Naive thymus-derived CD4-positive, alpha-beta T cell (primary cell): ENCODE measurements around the gene ATP1A3. TPM values are rescaled to one million over a fixed set of nuclear protein-coding genes. Genes with fewer than 3 reads are reported as not detected.
A peak's percentile ranks its signal among the peaks of the same experiment; 100 is the strongest.
"Not testable (repeated sequence)": the region's sequence is repeated elsewhere in the genome, so short reads cannot be mapped to it uniquely, and the experiment has no call there.

Source experiments
- ATAC-seq: fragments of 150-1000 bp; cut with Tn5 transposase; 2 replicates; pipeline ENCODE4 v1.10.0; 2021; ENCODE audit warnings: mild to moderate bottlenecking, moderate library complexity
- CTCF ChIA-PET: fragments of 350-600 bp; sonication (Branson Sonifier 250); formaldehyde crosslinking; loops from one replicate; lab custom pipeline; 2021; ENCODE audit warnings: antibody characterized with exemption; lab: Charles Lee
- POLR2A ChIA-PET: fragments of 350-600 bp; sonication (Branson Sonifier 250); formaldehyde crosslinking; loops from one replicate; lab custom pipeline; 2021; ENCODE audit warnings: antibody characterized with exemption, inconsistent platforms; lab: Charles Lee
- DNase-seq, 9 donors: peaks; one replicate each; pipeline versions ENCODE4 v3.0.0 to v3.0.0-alpha.2; 2020 to 2022; ENCODE audit warnings: mixed read lengths in 1 of 9
- H3K27ac ChIP-seq: one replicate; pipeline ENCODE4 v1.7.0; 2013; ENCODE audit warnings: mild to moderate bottlenecking, low read depth, low read length, moderate library complexity
- H3K27me3 ChIP-seq, 2 donors: one replicate each; pipeline ENCODE4 v1.7.0; 2013; ENCODE audit warnings: low read length in 2 of 2, mild to moderate bottlenecking in 2 of 2, moderate library complexity in 2 of 2; ENCODE audit not compliant: control insufficient read depth in 2 of 2, insufficient read depth in 2 of 2
- H3K36me3 ChIP-seq, 3 experiments: 1 replicate in 2 of 3; 2 replicates in 1 of 3; pipeline ENCODE4 v1.7.0; 2013; ENCODE audit warnings: low read length in 3 of 3, mild to moderate bottlenecking in 3 of 3, moderate library complexity in 1 of 3; ENCODE audit not compliant: insufficient read depth in 3 of 3, control insufficient read depth in 2 of 3
- H3K4me1 ChIP-seq, 2 donors: one replicate each; pipeline ENCODE4 v1.7.0; 2013; ENCODE audit warnings: low read length in 2 of 2, mild to moderate bottlenecking in 2 of 2, moderate library complexity in 1 of 2; ENCODE audit not compliant: control insufficient read depth in 2 of 2, insufficient read depth in 2 of 2
- H3K4me3 ChIP-seq: 2 replicates; pipeline ENCODE4 v1.7.0; 2013; ENCODE audit warnings: mild to moderate bottlenecking, low read length
- H3K9me3 ChIP-seq, 3 experiments: 1 replicate in 2 of 3; 2 replicates in 1 of 3; pipeline ENCODE4 v1.7.0; 2013; ENCODE audit warnings: low read length in 3 of 3; ENCODE audit not compliant: control insufficient read depth in 2 of 3
- H3K27ac Mint-ChIP-seq, 9 donors: one replicate each; pipeline ENCODE4 v1.8.0; 2020 to 2022; ENCODE audit warnings: mixed read lengths in 9 of 9, mild to moderate bottlenecking in 8 of 9, moderate library complexity in 5 of 9, inconsistent platforms in 2 of 9
- H3K27me3 Mint-ChIP-seq, 5 donors: one replicate each; pipeline ENCODE4 v1.8.0; 2021 to 2022; ENCODE audit warnings: mixed read lengths in 5 of 5, mild to moderate bottlenecking in 1 of 5
- H3K36me3 Mint-ChIP-seq, 5 donors: one replicate each; pipeline ENCODE4 v1.8.0; 2020 to 2022; ENCODE audit warnings: mixed read lengths in 5 of 5, mild to moderate bottlenecking in 3 of 5, inconsistent platforms in 1 of 5
- H3K4me1 Mint-ChIP-seq, 7 donors: one replicate each; pipeline ENCODE4 v1.8.0; 2020 to 2022; ENCODE audit warnings: mixed read lengths in 7 of 7, mild to moderate bottlenecking in 3 of 7, inconsistent platforms in 1 of 7
- H3K4me3 Mint-ChIP-seq, 10 donors: one replicate each; pipeline ENCODE4 v1.8.0; 2020 to 2022; ENCODE audit warnings: mild to moderate bottlenecking in 10 of 10, mixed read lengths in 10 of 10, moderate library complexity in 6 of 10, inconsistent platforms in 2 of 10
- H3K9me3 Mint-ChIP-seq, 11 donors: one replicate each; pipeline ENCODE4 v1.8.0; 2020 to 2022; ENCODE audit warnings: mixed read lengths in 11 of 11, mild to moderate bottlenecking in 4 of 11, inconsistent platforms in 1 of 11, moderate library complexity in 1 of 11
- intact Hi-C, 2 donors: fragments of 100-400 bp; cut with micrococcal nuclease; formaldehyde crosslinking; loops; one replicate each; pipeline ENCODE4 v1.15.1; 2023
- polyA plus RNA-seq, 2 donors: library from polyadenylated mRNA; unstranded; fragments of 300-500 nt; fragmentation: Illumina TruSeq; gene quantifications; one replicate each; pipeline ENCODE4 v1.2.3, GENCODE V29; 2021
- total RNA-seq, 6 experiments: library from RNA in 5 of 6; stranded (reverse) in 5 of 6; gene quantifications; 1 replicate in 5 of 6; 2 replicates in 1 of 6; pipeline ENCODE4 v1.2.3 and lab custom pipeline; 2021 to 2026

The ATP1A3 gene
- total RNA-seq (1 to 10 TPM; 1.3 to 5.0 (median 2.9) TPM), polyA plus RNA-seq (1 to 10 TPM in 1 of 2 donors, under 1 TPM in 1; 0.54 to 2.7 TPM), total RNA-seq (lab: John Stamatoyannopoulos, UW) (0.40 reads per million)

GRCh38 chr19:41993612-41994483 is at the start of gene ATP1A3:
Gene ATP1A3 (minus strand): TSS chr19:41994230. CDS start chr19:41994076, 154 bp downstream.
- no peaks in the 10 kb centered on the region for H3K9me3 ChIP-seq
- ChIA-PET POLR2A (no interaction called here), CTCF (no interaction called here)
- peak; percentile 86 for ATAC-seq
- peak within 1 kb of the TSS; percentile 23 for H3K27ac ChIP-seq
- peaks cover 33 to 48% (median 35%) of the 10 kb centered on the region in 5 donors for H3K27me3 Mint-ChIP-seq
- H3K4me3 ChIP-seq = peak within 1 kb of the TSS; percentile 74
- H3K4me1 Mint-ChIP-seq = peaks cover 18 to 42% (median 38%) of the 10 kb centered on the region in 7 donors
- DNase-seq = peak; percentile 21 to 69 (median 53)
- H3K27ac Mint-ChIP-seq = peak within 1 kb of the TSS in 7 of 9 donors; percentile 24 to 82 (median 51)
- H3K36me3 Mint-ChIP-seq = peaks cover 0 to 15% (median 0%) of the 10 kb centered on the region in 5 donors
- H3K27me3 ChIP-seq = peaks cover 3 to 16% of the 10 kb centered on the region in 2 donors
- peaks cover 6 to 12% of the 10 kb centered on the region in 2 donors for H3K4me1 ChIP-seq
- intact Hi-C loops = loop anchor here (1.0 to 5.0 kb wide), 3 partner anchors 35 to 81 kb away; partner anchors contain the start of gene RABAC1 (in 2 of the 2)
- peaks cover 0 to 9% (median 0%) of the 10 kb centered on the region in 11 donors for H3K9me3 Mint-ChIP-seq
- no peaks in the 10 kb centered on the region for H3K36me3 ChIP-seq
- peak within 1 kb of the TSS; percentile 79 to 92 (median 87) for H3K4me3 Mint-ChIP-seq

GRCh38 chr19:42042455-42043170 is 48.6 kb upstream of the ATP1A3 start:
- Mint-ChIP-seq H3K27me3 (peaks cover 0 to 5% (median 2%) of the 10 kb centered on the region in 5 donors), H3K27ac (no peak overlapping the region), H3K4me3 (no peak overlapping the region), H3K4me1 (no peaks in the 10 kb centered on the region), H3K9me3 (no peaks in the 10 kb centered on the region), H3K36me3 (no peaks in the 10 kb centered on the region)
- Histone ChIP-seq H3K36me3 (no peaks in the 10 kb centered on the region), H3K9me3 (no peaks in the 10 kb centered on the region), H3K27ac (no peak overlapping the region), H3K4me3 (no peak overlapping the region), H3K4me1 (no peaks in the 10 kb centered on the region), H3K27me3 (no peaks in the 10 kb centered on the region)
- CTCF ChIA-PET = interaction anchor here (0.7 kb wide), 1 partner anchor 61 kb away, joined by 4 read pairs; no protein-coding TSS in a partner anchor
- intact Hi-C loops = no loop called here
- DNase-seq (no peak), ATAC-seq (no peak)
- POLR2A ChIA-PET = no interaction called here

DNA sequence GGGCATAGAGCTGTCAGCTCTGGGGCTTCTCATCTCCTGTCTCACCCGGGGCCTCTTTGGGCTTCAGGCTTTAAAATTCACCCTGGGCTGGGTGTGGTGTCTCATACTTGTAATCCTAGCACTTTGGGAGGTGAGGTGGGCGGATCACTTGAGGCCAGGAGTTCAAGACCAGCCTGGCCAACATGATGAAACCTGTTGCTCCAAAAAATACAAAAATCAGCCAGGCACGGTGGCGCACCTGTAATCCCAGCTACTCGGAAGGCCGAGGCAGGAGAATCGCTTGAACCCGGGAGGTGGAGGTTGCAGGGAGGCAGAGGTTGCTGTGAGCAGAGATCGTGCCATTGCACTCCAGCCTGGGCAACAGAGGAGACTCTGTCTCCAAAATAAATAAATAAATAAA is 46.5 kb upstream of the ATP1A3 start:
- not testable (repeated sequence) for ATAC-seq, H3K27me3 Mint-ChIP-seq, H3K27ac Mint-ChIP-seq

DNA sequence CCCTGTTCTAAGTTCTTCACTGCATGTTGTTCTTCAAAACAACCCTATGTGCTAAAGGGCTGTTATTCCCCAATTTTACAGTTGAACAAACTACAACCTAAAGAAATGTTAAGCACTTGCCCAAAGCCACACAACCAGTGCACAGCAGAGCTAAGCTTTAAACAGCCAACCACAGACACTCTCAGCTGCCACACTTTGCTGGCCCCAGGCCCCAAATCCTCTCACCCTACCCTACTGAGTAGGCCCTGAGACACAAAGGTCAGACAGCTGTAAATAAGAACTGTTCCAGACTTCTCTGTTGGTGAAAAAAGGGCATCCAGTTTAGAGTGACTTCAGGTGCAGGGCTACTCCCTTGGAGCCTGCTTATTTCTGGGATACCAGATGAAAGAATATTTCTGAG is 46.0 kb upstream of the ATP1A3 start:
- DNase-seq (no peak), ATAC-seq (no peak)
- Mint-ChIP-seq H3K4me1 (peaks cover 0 to 1% (median 0%) of the 10 kb centered on the region in 7 donors), H3K9me3 (no peaks in the 10 kb centered on the region), H3K36me3 (no peaks in the 10 kb centered on the region), H3K4me3 (no peak overlapping the region), H3K27me3 (peaks cover 0 to 2% (median 0%) of the 10 kb centered on the region in 5 donors), H3K27ac (no peak overlapping the region)
- Histone ChIP-seq H3K27me3 (no peaks in the 10 kb centered on the region), H3K9me3 (no peaks in the 10 kb centered on the region), H3K36me3 (no peaks in the 10 kb centered on the region), H3K4me3 (no peak overlapping the region), H3K27ac (no peak overlapping the region), H3K4me1 (no peaks in the 10 kb centered on the region)
- intact Hi-C loops = no loop called here
- POLR2A ChIA-PET = no interaction called here
- CTCF ChIA-PET = no interaction called here

More for the DNA sequence above, 46.5 kb upstream of the ATP1A3 start:
- H3K27me3 ChIP-seq, CTCF ChIA-PET, H3K36me3 ChIP-seq, POLR2A ChIA-PET, H3K9me3 Mint-ChIP-seq, H3K36me3 Mint-ChIP-seq, H3K4me1 Mint-ChIP-seq, H3K9me3 ChIP-seq, H3K4me3 ChIP-seq, H3K4me1 ChIP-seq, DNase-seq, H3K4me3 Mint-ChIP-seq, intact Hi-C loops, H3K27ac ChIP-seq: not testable (repeated sequence)

- Mint-ChIP-seq H3K36me3 (no peaks in the 10 kb centered on the region), H3K4me3 (no peak overlapping the region), H3K4me1 (peaks cover 0 to 8% (median 0%) of the 10 kb centered on the region in 7 donors), H3K27me3 (no peaks in the 10 kb centered on the region), H3K9me3 (no peaks in the 10 kb centered on the region), H3K27ac (no peak overlapping the region)
- ATAC-seq (no peak), DNase-seq (no peak)
- no peaks in the 10 kb centered on the region for H3K4me1 ChIP-seq
- H3K27me3 ChIP-seq = no peaks in the 10 kb centered on the region
- intact Hi-C loops = loop anchor here in 1 of 2 donors (10.0 kb wide), 1 partner anchor 56 kb away; no protein-coding TSS in a partner anchor
- ChIA-PET POLR2A (no interaction called here), CTCF (no interaction called here)
- no peak overlapping the region for H3K4me3 ChIP-seq
- no peak overlapping the region for H3K27ac ChIP-seq
- H3K9me3 ChIP-seq = no peaks in the 10 kb centered on the region
- no peaks in the 10 kb centered on the region for H3K36me3 ChIP-seq
Measured at GRCh38 chr19:42038666-42039065, 44.6 kb upstream of the ATP1A3 start.

DNA sequence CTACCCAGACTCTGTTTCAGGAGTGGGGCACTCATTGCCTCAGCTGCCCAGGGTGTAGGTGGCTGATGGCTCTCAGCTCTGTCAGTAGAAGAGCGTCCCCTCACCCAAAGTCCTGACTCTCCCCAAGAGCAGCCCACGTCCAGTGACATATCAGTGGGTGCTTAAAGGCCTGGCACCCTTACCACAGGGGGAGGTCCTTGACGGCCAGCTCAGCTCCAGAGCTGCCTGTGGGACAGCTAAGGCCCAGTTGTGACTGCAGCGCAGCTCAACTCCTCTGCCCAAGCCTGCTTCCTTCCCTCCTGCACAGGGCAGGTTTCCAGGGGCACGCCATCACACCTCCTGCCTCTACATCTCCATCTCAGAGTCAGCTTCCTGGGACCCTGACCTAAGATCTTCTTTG is 43.6 kb upstream of the ATP1A3 start:
- Histone ChIP-seq H3K4me3 (no peak overlapping the region), H3K9me3 (no peaks in the 10 kb centered on the region), H3K4me1 (no peaks in the 10 kb centered on the region), H3K27me3 (no peaks in the 10 kb centered on the region), H3K36me3 (no peaks in the 10 kb centered on the region), H3K27ac (no peak overlapping the region)
- ATAC-seq (no peak), DNase-seq (no peak)
- intact Hi-C loops = loop anchor here in 1 of 2 donors (10.0 kb wide), 1 partner anchor 57 kb away; no protein-coding TSS in a partner anchor
- peaks cover 0 to 8% (median 0%) of the 10 kb centered on the region in 7 donors for H3K4me1 Mint-ChIP-seq
- ChIA-PET POLR2A (no interaction called here), CTCF (no interaction called here)
- no peak overlapping the region for H3K27ac Mint-ChIP-seq
- H3K27me3 Mint-ChIP-seq = no peaks in the 10 kb centered on the region
- no peak overlapping the region for H3K4me3 Mint-ChIP-seq
- H3K36me3 Mint-ChIP-seq = no peaks in the 10 kb centered on the region
- no peaks in the 10 kb centered on the region for H3K9me3 Mint-ChIP-seq
